Measurements from ENCODE around the gene DIS3L2.

DIS3L2 gene

GRCh38 chr2:232230560-232230959, 269.0 kb downstream of the DIS3L2 start:
- no peak for DNase-seq (ENCODE audit: low spot score)

- DNase-seq (ENCODE audit: low spot score), result no peak
These were observed 270.0 kb downstream of the DIS3L2 start for GRCh38 chr2:232231554-232231953.

- DNase-seq (ENCODE audit: low spot score), result no peak
These were observed 271.4 kb downstream of the DIS3L2 start for GRCh38 chr2:232232915-232233314.

GRCh38 chr2:232234922-232235615, 273.6 kb downstream of the DIS3L2 start:
- no peak for DNase-seq (ENCODE audit: low spot score)

- no peak for DNase-seq (ENCODE audit: low spot score)
These were observed 274.2 kb downstream of the DIS3L2 start for GRCh38 chr2:232235716-232236115.

GRCh38 chr2:232236200-232236599, 274.7 kb downstream of the DIS3L2 start:
- no peak for DNase-seq (ENCODE audit: low spot score)

GRCh38 chr2:232237464-232237863, 276.0 kb downstream of the DIS3L2 start:
- DNase-seq (ENCODE audit: low spot score), result no peak

- DNase-seq (ENCODE audit: low spot score), result no peak
These were observed 276.6 kb downstream of the DIS3L2 start for GRCh38 chr2:232238108-232238507.

- DNase-seq (ENCODE audit: low spot score), result no peak
These were observed 277.1 kb downstream of the DIS3L2 start for GRCh38 chr2:232238596-232238995.

GRCh38 chr2:232239951-232240681, 278.6 kb downstream of the DIS3L2 start:
- no peak for DNase-seq (ENCODE audit: low spot score)

GRCh38 chr2:232240906-232241305, 279.4 kb downstream of the DIS3L2 start:
- no peak for DNase-seq (ENCODE audit: low spot score)

- no peak for DNase-seq (ENCODE audit: low spot score)
These were observed 280.8 kb downstream of the DIS3L2 start for GRCh38 chr2:232242316-232242715.

- no peak for DNase-seq (ENCODE audit: low spot score)
These were observed 283.6 kb downstream of the DIS3L2 start for GRCh38 chr2:232245111-232245510.

- no peak for DNase-seq (ENCODE audit: low spot score)
These were observed 284.7 kb downstream of the DIS3L2 start for GRCh38 chr2:232246245-232246644.

- DNase-seq (ENCODE audit: low spot score), result no peak
These were observed 287.6 kb downstream of the DIS3L2 start for GRCh38 chr2:232249096-232249495.

GRCh38 chr2:232250246-232251175, 289.0 kb downstream of the DIS3L2 start:
- DNase-seq (ENCODE audit: low spot score), result no peak

GRCh38 chr2:232255033-232255432, 293.5 kb downstream of the DIS3L2 start:
- DNase-seq (ENCODE audit: low spot score), result no peak

- no peak for DNase-seq (ENCODE audit: low spot score)
These were observed 298.6 kb downstream of the DIS3L2 start for GRCh38 chr2:232260075-232260474.

GRCh38 chr2:232261776-232262175, 300.3 kb downstream of the DIS3L2 start:
- DNase-seq (ENCODE audit: low spot score), result no peak

GRCh38 chr2:232263295-232263694, 301.8 kb downstream of the DIS3L2 start:
- DNase-seq (ENCODE audit: low spot score), result no peak

GRCh38 chr2:232264081-232264480, 302.6 kb downstream of the DIS3L2 start:
- no peak for DNase-seq (ENCODE audit: low spot score)

- DNase-seq (ENCODE audit: low spot score), result no peak
These were observed 303.8 kb downstream of the DIS3L2 start for GRCh38 chr2:232265329-232265728.

Data from hematopoietic multipotent progenitor cell treated with erythropoietin and hydrocortisone succinate and interleukin-3 and kit ligand, for 15 days (in vitro differentiated cells).